ENCODE measurements around the gene LRRC18. TPM values are rescaled to one million over a fixed set of nuclear protein-coding genes. Genes with fewer than 3 reads are reported as not detected.

Gene LRRC18
- total RNA-seq, 4 donors from 2014 or later: not detected

DNA sequence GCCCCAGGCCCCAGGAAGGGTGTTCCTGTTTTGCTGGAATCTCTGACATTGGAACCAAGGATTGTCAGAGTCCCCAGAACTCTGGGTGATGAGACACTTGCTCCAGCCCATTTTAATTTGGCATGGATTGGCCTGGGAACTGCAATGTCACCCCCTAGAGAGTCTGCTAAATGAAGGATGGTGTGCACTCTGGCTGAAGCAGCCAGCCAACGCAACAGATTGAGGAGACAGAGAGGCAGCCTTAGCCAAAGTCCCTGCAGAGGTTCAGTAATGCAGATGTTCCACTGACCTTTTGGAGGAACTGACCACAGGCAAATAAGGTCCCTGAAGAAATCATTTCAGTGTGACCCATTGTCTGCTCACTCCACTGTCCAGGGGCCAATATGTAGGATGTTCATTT lies 13.4 kb downstream of the LRRC18 start:
- no peaks in the 10 kb centered on the region for H3K9me3 ChIP-seq
- H3K27me3 ChIP-seq: no peaks in the 10 kb centered on the region
- H3K4me3 ChIP-seq: no peak overlapping the region
- no peaks in the 10 kb centered on the region for H3K4me1 ChIP-seq
- no peak for ATAC-seq
- TF ChIP-seq, protein P1, sequence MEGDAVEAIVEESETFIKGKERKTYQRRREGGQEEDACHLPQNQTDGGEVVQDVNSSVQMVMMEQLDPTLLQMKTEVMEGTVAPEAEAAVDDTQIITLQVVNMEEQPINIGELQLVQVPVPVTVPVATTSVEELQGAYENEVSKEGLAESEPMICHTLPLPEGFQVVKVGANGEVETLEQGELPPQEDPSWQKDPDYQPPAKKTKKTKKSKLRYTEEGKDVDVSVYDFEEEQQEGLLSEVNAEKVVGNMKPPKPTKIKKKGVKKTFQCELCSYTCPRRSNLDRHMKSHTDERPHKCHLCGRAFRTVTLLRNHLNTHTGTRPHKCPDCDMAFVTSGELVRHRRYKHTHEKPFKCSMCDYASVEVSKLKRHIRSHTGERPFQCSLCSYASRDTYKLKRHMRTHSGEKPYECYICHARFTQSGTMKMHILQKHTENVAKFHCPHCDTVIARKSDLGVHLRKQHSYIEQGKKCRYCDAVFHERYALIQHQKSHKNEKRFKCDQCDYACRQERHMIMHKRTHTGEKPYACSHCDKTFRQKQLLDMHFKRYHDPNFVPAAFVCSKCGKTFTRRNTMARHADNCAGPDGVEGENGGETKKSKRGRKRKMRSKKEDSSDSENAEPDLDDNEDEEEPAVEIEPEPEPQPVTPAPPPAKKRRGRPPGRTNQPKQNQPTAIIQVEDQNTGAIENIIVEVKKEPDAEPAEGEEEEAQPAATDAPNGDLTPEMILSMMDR (IDR thresholded peaks at IDR 0.05): no peak
- no peaks in the 10 kb centered on the region for H3K36me3 ChIP-seq
- H3K27ac ChIP-seq: no peak overlapping the region
- no CpG with 5 or more reads among the region's 1 CpG for WGBS, 2 donors (ENCODE audit: low coverage in 1 of 2)

DNA sequence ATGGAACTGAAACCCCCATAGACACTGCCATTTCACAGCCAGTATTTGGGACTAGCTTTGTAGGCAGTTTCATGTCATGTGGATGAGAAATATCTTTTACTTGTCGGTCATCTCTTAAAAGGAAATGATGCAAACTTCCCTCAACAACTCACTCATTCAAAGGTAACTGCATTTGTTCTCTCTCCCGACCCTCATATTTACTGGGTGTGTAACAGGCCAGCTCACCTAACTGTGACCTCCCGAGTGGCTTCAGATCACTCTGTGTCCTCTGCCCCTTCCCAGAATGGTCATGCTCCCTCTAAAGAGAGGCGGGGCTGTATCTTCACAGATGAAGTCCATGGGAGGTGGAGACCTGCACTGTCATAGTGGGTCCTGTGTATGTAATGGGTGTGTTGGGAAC lies 14.7 kb downstream of the LRRC18 start:
- WGBS, 2 donors (ENCODE audit: low coverage in 1 of 2): 92 to 95% methylated on average over 2 to 4 of the region's 4 CpGs
- H3K36me3 ChIP-seq: no peaks in the 10 kb centered on the region
- H3K4me1 ChIP-seq: no peaks in the 10 kb centered on the region
- ATAC-seq: no peak
- no peak overlapping the region for H3K27ac ChIP-seq
- no peaks in the 10 kb centered on the region for H3K27me3 ChIP-seq
- TF ChIP-seq POLR2A (IDR thresholded peaks at IDR 0.05) (no peak), EP300 (IDR thresholded peaks at IDR 0.05) (no peak), POLR2AphosphoS5 (IDR thresholded peaks at IDR 0.05) (no peak)
- TF ChIP-seq, protein P1 (IDR thresholded peaks at IDR 0.05): no peak
- H3K4me3 ChIP-seq: no peak overlapping the region
- no peaks in the 10 kb centered on the region for H3K9me3 ChIP-seq

DNA sequence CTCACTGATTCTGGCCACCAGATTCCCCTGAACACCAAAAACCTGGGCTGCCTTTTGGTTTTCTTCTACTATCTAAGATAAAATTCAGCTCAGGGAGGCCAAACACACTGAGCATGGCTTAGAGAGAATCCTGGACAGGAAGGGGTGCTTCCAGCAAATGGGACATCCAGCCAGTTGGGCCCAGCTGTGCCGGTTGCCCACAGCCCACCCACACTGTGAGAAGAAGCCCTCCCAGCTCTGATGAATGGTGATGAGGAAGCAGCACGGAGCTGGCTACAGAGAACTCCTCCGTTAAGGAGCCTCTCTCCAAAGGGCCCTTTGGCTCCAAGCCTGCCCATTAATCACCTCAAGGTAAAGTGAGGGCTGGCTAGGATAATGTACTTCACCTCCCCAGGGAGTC lies 15.9 kb downstream of the LRRC18 start:
- Histone ChIP-seq H3K36me3 (no peaks in the 10 kb centered on the region), H3K9me3 (no peaks in the 10 kb centered on the region), H3K27ac (no peak overlapping the region), H3K27me3 (no peaks in the 10 kb centered on the region), H3K4me3 (no peak overlapping the region), H3K4me1 (no peaks in the 10 kb centered on the region)
- ATAC-seq: no peak
- WGBS, 2 donors (ENCODE audit: low coverage in 1 of 2): no CpG with 5 or more reads among the region's 3 CpGs
- TF ChIP-seq, protein P1 (IDR thresholded peaks at IDR 0.05): no peak
- TF ChIP-seq POLR2AphosphoS5 (IDR thresholded peaks at IDR 0.05): no peak

DNA sequence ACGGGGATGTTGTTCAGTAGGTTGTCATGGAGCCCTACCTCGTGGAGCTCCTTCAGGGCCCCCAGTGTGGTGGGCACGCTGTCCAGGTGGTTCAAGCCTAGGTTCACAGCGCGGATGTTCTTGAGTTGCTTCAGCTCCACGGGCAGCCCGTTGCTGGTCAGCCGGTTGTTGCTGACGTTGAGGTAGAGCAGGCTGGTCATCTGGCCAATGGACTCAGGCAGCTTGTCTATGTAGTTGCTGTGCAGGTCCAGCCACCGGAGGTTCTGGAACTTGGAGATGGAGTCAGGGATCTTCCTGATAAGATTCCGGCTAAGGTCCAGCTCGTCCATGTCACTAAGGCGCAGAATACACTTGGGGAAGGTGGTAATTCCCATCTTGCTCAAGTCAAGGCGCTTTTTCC lies 26.0 kb downstream of the LRRC18 start:
- WGBS, 2 donors (ENCODE audit: low coverage in 1 of 2): no CpG with 5 or more reads among the region's 14 CpGs
- H3K9me3 ChIP-seq: no peaks in the 10 kb centered on the region
- H3K4me1 ChIP-seq: no peaks in the 10 kb centered on the region
- no peak overlapping the region for H3K4me3 ChIP-seq
- no peak overlapping the region for H3K27ac ChIP-seq
- H3K36me3 ChIP-seq: no peaks in the 10 kb centered on the region
- TF ChIP-seq POLR2A (IDR thresholded peaks at IDR 0.05): no peak
- TF ChIP-seq, protein P1 (IDR thresholded peaks at IDR 0.05): no peak
- TF ChIP-seq EP300 (IDR thresholded peaks at IDR 0.05): no peak
- TF ChIP-seq POLR2AphosphoS5 (IDR thresholded peaks at IDR 0.05): no peak
- no peak for ATAC-seq
- peaks cover 4% of the 10 kb centered on the region for H3K27me3 ChIP-seq

DNA sequence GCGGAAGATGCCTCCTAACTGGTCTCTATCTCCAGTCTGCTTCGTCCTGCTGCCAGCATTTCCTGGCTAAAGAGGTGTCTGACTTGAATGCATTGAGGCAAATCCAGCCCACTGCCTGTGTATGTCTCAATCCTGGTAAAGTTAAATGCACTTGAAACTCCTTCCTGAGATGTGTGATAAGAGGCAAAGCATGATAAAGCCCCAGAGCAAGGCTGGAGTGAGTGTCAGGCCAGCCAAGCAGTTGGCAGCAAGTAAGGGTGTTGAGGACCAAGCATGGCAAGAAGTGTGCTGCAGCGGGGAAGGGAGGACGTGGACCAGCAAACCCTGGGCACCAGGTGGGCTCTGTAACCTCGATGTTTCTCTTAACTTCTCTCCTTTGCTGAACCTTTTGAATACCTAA lies 29.1 kb downstream of the LRRC18 start:
- 77 to 79% methylated on average over 5 of the region's 5 CpGs for WGBS, 2 donors (ENCODE audit: low coverage in 1 of 2)

More for the DNA sequence above, 29.1 kb downstream of the LRRC18 start:
- Histone ChIP-seq H3K27ac (no peak overlapping the region), H3K4me3 (no peak overlapping the region), H3K27me3 (peaks cover 4% of the 10 kb centered on the region), H3K4me1 (no peaks in the 10 kb centered on the region), H3K36me3 (no peaks in the 10 kb centered on the region), H3K9me3 (no peaks in the 10 kb centered on the region)
- TF ChIP-seq, protein P1 (IDR thresholded peaks at IDR 0.05): no peak
- TF ChIP-seq POLR2A (IDR thresholded peaks at IDR 0.05): no peak
- no peak for TF ChIP-seq POLR2AphosphoS5 (IDR thresholded peaks at IDR 0.05)
- no peak for TF ChIP-seq EP300 (IDR thresholded peaks at IDR 0.05)
- no peak for ATAC-seq

Data from gastroesophageal sphincter (tissue), 4 donors.